ENCODE measurements around the gene NAIF1.

DNA sequence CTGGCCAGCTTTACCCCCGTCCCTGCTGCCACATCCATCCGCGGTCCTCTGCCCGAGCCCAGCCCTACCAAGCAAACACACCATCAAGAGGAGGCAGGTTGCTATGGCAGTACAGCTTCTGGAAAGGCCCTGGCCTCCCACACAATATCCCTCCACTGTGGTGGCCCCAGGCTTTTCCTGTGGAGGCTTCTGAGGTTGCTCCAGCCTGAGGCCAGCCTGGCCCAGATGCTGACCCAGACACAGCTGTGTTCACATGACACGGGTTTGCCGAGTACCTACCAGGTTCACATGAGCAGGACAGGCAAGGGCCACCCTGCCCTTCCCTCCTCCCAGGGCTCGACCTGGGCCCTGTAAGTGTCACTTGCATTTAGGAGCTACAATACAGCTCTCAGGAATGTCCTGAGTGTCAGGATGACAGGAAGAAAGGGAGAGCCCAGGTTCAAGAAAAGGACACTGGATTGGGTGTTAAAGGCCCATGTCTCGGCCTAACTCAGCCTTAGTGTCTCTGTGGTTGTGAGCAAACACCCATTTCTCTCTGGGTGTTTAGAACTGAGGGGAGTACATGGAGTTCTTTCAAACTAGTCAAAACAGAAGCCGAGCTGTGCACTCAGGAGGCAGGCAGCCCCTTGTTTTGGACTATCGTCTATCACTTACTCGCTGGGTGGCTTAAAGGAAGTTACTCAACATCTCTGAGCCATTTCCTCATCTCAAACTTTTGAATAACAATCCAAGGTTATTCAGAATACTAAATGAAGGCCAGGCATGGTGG is 40.2 kb downstream of the NAIF1 start:
- no peak for TF ChIP-seq GATAD2B (conservative IDR thresholded peaks at IDR 0.05; ENCODE audit: low read depth)
- TF ChIP-seq, protein P1, sequence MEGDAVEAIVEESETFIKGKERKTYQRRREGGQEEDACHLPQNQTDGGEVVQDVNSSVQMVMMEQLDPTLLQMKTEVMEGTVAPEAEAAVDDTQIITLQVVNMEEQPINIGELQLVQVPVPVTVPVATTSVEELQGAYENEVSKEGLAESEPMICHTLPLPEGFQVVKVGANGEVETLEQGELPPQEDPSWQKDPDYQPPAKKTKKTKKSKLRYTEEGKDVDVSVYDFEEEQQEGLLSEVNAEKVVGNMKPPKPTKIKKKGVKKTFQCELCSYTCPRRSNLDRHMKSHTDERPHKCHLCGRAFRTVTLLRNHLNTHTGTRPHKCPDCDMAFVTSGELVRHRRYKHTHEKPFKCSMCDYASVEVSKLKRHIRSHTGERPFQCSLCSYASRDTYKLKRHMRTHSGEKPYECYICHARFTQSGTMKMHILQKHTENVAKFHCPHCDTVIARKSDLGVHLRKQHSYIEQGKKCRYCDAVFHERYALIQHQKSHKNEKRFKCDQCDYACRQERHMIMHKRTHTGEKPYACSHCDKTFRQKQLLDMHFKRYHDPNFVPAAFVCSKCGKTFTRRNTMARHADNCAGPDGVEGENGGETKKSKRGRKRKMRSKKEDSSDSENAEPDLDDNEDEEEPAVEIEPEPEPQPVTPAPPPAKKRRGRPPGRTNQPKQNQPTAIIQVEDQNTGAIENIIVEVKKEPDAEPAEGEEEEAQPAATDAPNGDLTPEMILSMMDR (IDR thresholded peaks at IDR 0.05 in 2 of 3, conservative IDR thresholded peaks at IDR 0.05 in 1 of 3; ENCODE audit: control insufficient read depth in 2 of 3, extremely low read depth in 1 of 3, insufficient read depth in 1 of 3, low read depth in 3 of 3, low read length in 3 of 3): no peak
- no peak for TF ChIP-seq CHD1 (IDR thresholded peaks at IDR 0.05; ENCODE audit: low read depth, low read length)
- no peak for TF ChIP-seq MTA3 (IDR thresholded peaks at IDR 0.05; ENCODE audit: borderline replicate concordance, low read length)
- no peak for TF ChIP-seq CEBPB (IDR thresholded peaks at IDR 0.05; ENCODE audit: borderline replicate concordance in 1 of 2, low read depth in 2 of 2, low read length in 2 of 2)
- TF ChIP-seq RAD21 (IDR thresholded peaks at IDR 0.05; ENCODE audit: insufficient read depth, low read depth, low read length): no peak
- TF ChIP-seq, protein P2, sequence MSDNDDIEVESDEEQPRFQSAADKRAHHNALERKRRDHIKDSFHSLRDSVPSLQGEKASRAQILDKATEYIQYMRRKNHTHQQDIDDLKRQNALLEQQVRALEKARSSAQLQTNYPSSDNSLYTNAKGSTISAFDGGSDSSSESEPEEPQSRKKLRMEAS (IDR thresholded peaks at IDR 0.05; ENCODE audit: low read depth, low read length): no peak
